Caco-2 (cell line): ENCODE measurements around the gene TLX1. TPM values are rescaled to one million over a fixed set of nuclear protein-coding genes. Genes with fewer than 3 reads are reported as not detected.

Experiments
- BruUV-seq: library from RNA; stranded (reverse); fragments of 400-500 nt; replicated peaks from 2 replicates; lab custom pipeline; 2021; lab: Mats Ljungman, UMichigan
- CTCF ChIA-PET: fragments of 300-600 bp; sonication (Branson Sonifier 250); formaldehyde crosslinking; loops from one replicate; lab custom pipeline; 2022; ENCODE audit warnings: antibody characterized with exemption; lab: Charles Lee
- POLR2A ChIA-PET: fragments of 300-600 bp; sonication (Branson Sonifier 250); formaldehyde crosslinking; loops from one replicate; lab custom pipeline; 2022; ENCODE audit warnings: antibody characterized with exemption; lab: Charles Lee
- DNase-seq, 2 experiments: peaks; one replicate each; pipeline versions ENCODE4 v3.0.0 to v3.0.0-alpha.2; 2020 to 2022
- H3K27me3 ChIP-seq: replicated peaks from 2 replicates; pipeline ENCODE4 v1.6.0; 2011; ENCODE audit warnings: low read length; ENCODE audit not compliant: control insufficient read depth, insufficient read depth
- H3K36me3 ChIP-seq: 2 replicates; pipeline ENCODE4 v1.5.1; 2011; ENCODE audit warnings: low read length; ENCODE audit not compliant: control insufficient read depth, insufficient read depth
- H3K4me1 ChIP-seq: fragments of 250-450 bp; sonication (Bioruptor Pico); 2 replicates; pipeline ENCODE4 v1.5.1; 2020; ENCODE audit warnings: mild to moderate bottlenecking
- H3K4me3 ChIP-seq: 2 replicates; pipeline ENCODE4 v1.5.1; 2011; ENCODE audit warnings: low read depth, mild to moderate bottlenecking, control low read depth, low read length
- H3K9me3 ChIP-seq: fragments of 250-450 bp; sonication (Bioruptor Pico); 2 replicates; pipeline ENCODE4 v1.5.1; 2020; ENCODE audit warnings: mild to moderate bottlenecking, moderate library complexity
- H3K27ac Mint-ChIP-seq: one replicate; pipeline ENCODE4 v1.8.0; 2022; ENCODE audit warnings: mixed read lengths; ENCODE audit not compliant: unreplicated experiment
- H3K27me3 Mint-ChIP-seq: one replicate; pipeline ENCODE4 v1.8.0; 2022; ENCODE audit warnings: mixed read lengths; ENCODE audit not compliant: insufficient read depth, unreplicated experiment
- H3K36me3 Mint-ChIP-seq: one replicate; pipeline ENCODE4 v1.8.0; 2022; ENCODE audit warnings: mild to moderate bottlenecking, mixed read lengths; ENCODE audit not compliant: insufficient read depth, unreplicated experiment
- H3K4me1 Mint-ChIP-seq: one replicate; pipeline ENCODE4 v1.8.0; 2022; ENCODE audit warnings: low read depth, mixed read lengths; ENCODE audit not compliant: unreplicated experiment
- H3K4me3 Mint-ChIP-seq: one replicate; pipeline ENCODE4 v1.8.0; 2022; ENCODE audit warnings: mild to moderate bottlenecking, moderate library complexity, mixed read lengths; ENCODE audit not compliant: unreplicated experiment
- H3K9me3 Mint-ChIP-seq: one replicate; pipeline ENCODE4 v1.8.0; 2022; ENCODE audit warnings: mixed read lengths; ENCODE audit not compliant: unreplicated experiment
- intact Hi-C: fragments of 100-400 bp; cut with micrococcal nuclease; formaldehyde crosslinking; loops from one replicate; pipeline ENCODE4 v1.10.0; 2022; ENCODE audit not compliant: unreplicated experiment
- total RNA-seq: library from RNA; stranded (reverse); gene quantifications from 2 replicates; pipeline ENCODE4 v1.2.3, GENCODE V29; 2022
- TF ChIP-seq, protein P1 (sequence below), 2 experiments: fragments of 200-600 bp in 1 of 2; IDR thresholded peaks; 1 replicate in 1 of 2; 2 replicates in 1 of 2; pipeline versions ENCODE4 v1.5.1 to v1.8.0; 2011 to 2022; ENCODE audit warnings: antibody characterized with exemption in 1 of 2, control low read depth in 1 of 2, inconsistent platforms in 1 of 2, low read depth in 1 of 2, low read length in 1 of 2, mild to moderate bottlenecking in 1 of 2, moderate library complexity in 1 of 2; ENCODE audit not compliant: insufficient read depth in 1 of 2, severe bottlenecking in 1 of 2, unreplicated experiment in 1 of 2

TLX1 gene
- total RNA-seq, 1 experiment from 2014 or later: 2.3 TPM

DNA sequence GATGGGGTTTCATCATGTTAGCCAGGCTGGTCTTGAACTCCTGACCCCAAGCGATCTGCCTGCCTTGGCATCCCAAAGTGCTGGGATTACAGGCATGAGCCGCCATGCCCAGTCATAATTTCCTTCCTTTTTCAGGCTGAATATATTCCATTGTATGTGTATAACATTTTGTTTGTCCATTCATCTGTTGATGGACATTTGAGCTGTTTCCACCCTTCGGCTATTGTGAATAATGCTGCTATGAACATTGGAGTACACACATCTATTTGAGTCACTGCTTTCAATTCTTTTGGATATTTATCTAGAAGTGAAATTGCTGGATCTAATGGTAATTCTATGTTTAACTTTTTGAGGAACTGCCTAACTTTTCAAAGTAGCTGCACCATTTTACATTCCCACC lies 34.6 kb downstream of the TLX1 start:
- intact Hi-C loops: no loop called here
- DNase-seq: no peak
- Histone ChIP-seq H3K4me3 (no peak overlapping the region), H3K27me3 (no peaks in the 10 kb centered on the region; the same call in 1 of the 2 replicates), H3K4me1 (no peaks in the 10 kb centered on the region), H3K9me3 (no peaks in the 10 kb centered on the region), H3K36me3 (no peaks in the 10 kb centered on the region)
- no peak overlapping the region for H3K27ac Mint-ChIP-seq
- CTCF ChIA-PET: interaction anchor here (0.9 kb wide), 1 partner anchor 136 kb away, joined by 3 read pairs; no protein-coding TSS in a partner anchor
- H3K9me3 Mint-ChIP-seq: no peaks in the 10 kb centered on the region
- H3K36me3 Mint-ChIP-seq: no peaks in the 10 kb centered on the region
- BruUV-seq: no TSS peak
- no peak overlapping the region for H3K4me3 Mint-ChIP-seq
- H3K4me1 Mint-ChIP-seq: no peaks in the 10 kb centered on the region
- peaks cover 18% of the 10 kb centered on the region for H3K27me3 Mint-ChIP-seq
- POLR2A ChIA-PET: no interaction called here
- TF ChIP-seq, protein P1, sequence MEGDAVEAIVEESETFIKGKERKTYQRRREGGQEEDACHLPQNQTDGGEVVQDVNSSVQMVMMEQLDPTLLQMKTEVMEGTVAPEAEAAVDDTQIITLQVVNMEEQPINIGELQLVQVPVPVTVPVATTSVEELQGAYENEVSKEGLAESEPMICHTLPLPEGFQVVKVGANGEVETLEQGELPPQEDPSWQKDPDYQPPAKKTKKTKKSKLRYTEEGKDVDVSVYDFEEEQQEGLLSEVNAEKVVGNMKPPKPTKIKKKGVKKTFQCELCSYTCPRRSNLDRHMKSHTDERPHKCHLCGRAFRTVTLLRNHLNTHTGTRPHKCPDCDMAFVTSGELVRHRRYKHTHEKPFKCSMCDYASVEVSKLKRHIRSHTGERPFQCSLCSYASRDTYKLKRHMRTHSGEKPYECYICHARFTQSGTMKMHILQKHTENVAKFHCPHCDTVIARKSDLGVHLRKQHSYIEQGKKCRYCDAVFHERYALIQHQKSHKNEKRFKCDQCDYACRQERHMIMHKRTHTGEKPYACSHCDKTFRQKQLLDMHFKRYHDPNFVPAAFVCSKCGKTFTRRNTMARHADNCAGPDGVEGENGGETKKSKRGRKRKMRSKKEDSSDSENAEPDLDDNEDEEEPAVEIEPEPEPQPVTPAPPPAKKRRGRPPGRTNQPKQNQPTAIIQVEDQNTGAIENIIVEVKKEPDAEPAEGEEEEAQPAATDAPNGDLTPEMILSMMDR (IDR thresholded peaks at IDR 0.05; ENCODE audit: insufficient read depth in 1 of 2, low read depth in 1 of 2, low read length in 1 of 2, severe bottlenecking in 1 of 2, unreplicated experiment in 1 of 2): no peak

- H3K27ac Mint-ChIP-seq: no peak overlapping the region
- POLR2A ChIA-PET: no interaction called here
- H3K36me3 Mint-ChIP-seq: no peaks in the 10 kb centered on the region
- Histone ChIP-seq H3K27me3 (no peaks in the 10 kb centered on the region; the same call in 1 of the 2 replicates), H3K9me3 (no peaks in the 10 kb centered on the region), H3K4me1 (no peaks in the 10 kb centered on the region), H3K4me3 (no peak overlapping the region), H3K36me3 (no peaks in the 10 kb centered on the region)
- H3K4me1 Mint-ChIP-seq: no peaks in the 10 kb centered on the region
- no TSS peak for BruUV-seq
- peaks cover 18% of the 10 kb centered on the region for H3K27me3 Mint-ChIP-seq
- intact Hi-C loops: no loop called here
- TF ChIP-seq, protein P1 (IDR thresholded peaks at IDR 0.05; ENCODE audit: insufficient read depth in 1 of 2, low read depth in 1 of 2, low read length in 1 of 2, severe bottlenecking in 1 of 2, unreplicated experiment in 1 of 2): no peak
- CTCF ChIA-PET: interaction anchor here (0.6 kb wide), 1 partner anchor 343 kb away, joined by 3 read pairs; no protein-coding TSS in a partner anchor
- no peak overlapping the region for H3K4me3 Mint-ChIP-seq
- DNase-seq: no peak
- H3K9me3 Mint-ChIP-seq: no peaks in the 10 kb centered on the region
Observed at GRCh38 chr10:101166430-101166829, 35.3 kb downstream of the TLX1 start.

GRCh38 chr10:101172741-101173140 lies 41.6 kb downstream of the TLX1 start:
- Mint-ChIP-seq H3K4me1 (no peaks in the 10 kb centered on the region), H3K36me3 (no peaks in the 10 kb centered on the region), H3K27me3 (peaks cover 18% of the 10 kb centered on the region), H3K4me3 (no peak overlapping the region), H3K9me3 (peaks cover 30% of the 10 kb centered on the region), H3K27ac (no peak overlapping the region)
- ChIA-PET POLR2A (no interaction called here), CTCF (no interaction called here)
- Histone ChIP-seq H3K27me3 (no peaks in the 10 kb centered on the region), H3K36me3 (no peaks in the 10 kb centered on the region), H3K4me3 (no peak overlapping the region), H3K4me1 (no peaks in the 10 kb centered on the region), H3K9me3 (peaks cover 14% of the 10 kb centered on the region)
- no peak for DNase-seq
- intact Hi-C loops: no loop called here
- BruUV-seq: no TSS peak
- TF ChIP-seq, protein P1 (IDR thresholded peaks at IDR 0.05; ENCODE audit: insufficient read depth in 1 of 2, low read depth in 1 of 2, low read length in 1 of 2, severe bottlenecking in 1 of 2, unreplicated experiment in 1 of 2): no peak
